ENCODE results near the gene LRFN5.

Gene LRFN5

GRCh38 chr14:41773536-41774279 is 167.0 kb downstream of the LRFN5 start:
- DNase-seq (ENCODE audit: low read depth in 2 of 2) = no peak

GRCh38 chr14:41782511-41782910 is 175.8 kb downstream of the LRFN5 start:
- no peak for DNase-seq (ENCODE audit: low read depth in 2 of 2)

- no peak for DNase-seq (ENCODE audit: low read depth in 2 of 2)
Measured at GRCh38 chr14:41783403-41783802, 176.7 kb downstream of the LRFN5 start.

- DNase-seq (ENCODE audit: low read depth in 2 of 2) = no peak
Measured at GRCh38 chr14:41785696-41786095, 179.0 kb downstream of the LRFN5 start.

GRCh38 chr14:41799817-41800216 is 193.1 kb downstream of the LRFN5 start:
- no peak for DNase-seq (ENCODE audit: low read depth in 2 of 2)

GRCh38 chr14:41805633-41806032 is 199.0 kb downstream of the LRFN5 start:
- DNase-seq (ENCODE audit: low read depth in 2 of 2) = no peak

- DNase-seq (ENCODE audit: low read depth in 2 of 2) = no peak
Measured at GRCh38 chr14:41806366-41806975, 199.8 kb downstream of the LRFN5 start.

- no peak for DNase-seq (ENCODE audit: low read depth in 2 of 2)
Measured at GRCh38 chr14:41810362-41810761, 203.7 kb downstream of the LRFN5 start.

- DNase-seq (ENCODE audit: low read depth in 2 of 2) = no peak
Measured at GRCh38 chr14:41817626-41818025, 210.9 kb downstream of the LRFN5 start.

GRCh38 chr14:41824441-41824840 is 217.8 kb downstream of the LRFN5 start:
- no peak for DNase-seq (ENCODE audit: low read depth in 2 of 2)

- DNase-seq (ENCODE audit: low read depth in 2 of 2) = no peak
Measured at GRCh38 chr14:41825622-41826021, 218.9 kb downstream of the LRFN5 start.

- no peak for DNase-seq (ENCODE audit: low read depth in 2 of 2)
Measured at GRCh38 chr14:41830714-41831406, 224.2 kb downstream of the LRFN5 start.

GRCh38 chr14:41839661-41840060 is 233.0 kb downstream of the LRFN5 start:
- DNase-seq (ENCODE audit: low read depth in 2 of 2) = no peak

GRCh38 chr14:41859336-41859735 is 252.7 kb downstream of the LRFN5 start:
- DNase-seq (ENCODE audit: low read depth in 2 of 2) = no peak

- DNase-seq (ENCODE audit: low read depth in 2 of 2) = no peak
Measured at GRCh38 chr14:41860586-41860985, 253.9 kb downstream of the LRFN5 start.

- no peak for DNase-seq (ENCODE audit: low read depth in 2 of 2)
Measured at GRCh38 chr14:41865894-41866293, 259.2 kb downstream of the LRFN5 start.

- DNase-seq (ENCODE audit: low read depth in 2 of 2) = no peak
Measured at GRCh38 chr14:41868396-41868795, 261.7 kb downstream of the LRFN5 start.

GRCh38 chr14:41872931-41873685 is 266.4 kb downstream of the LRFN5 start:
- DNase-seq (ENCODE audit: low read depth in 2 of 2) = no peak

- DNase-seq (ENCODE audit: low read depth in 2 of 2) = no peak
Measured at GRCh38 chr14:41873686-41874317, 267.1 kb downstream of the LRFN5 start.

- DNase-seq (ENCODE audit: low read depth in 2 of 2) = no peak
Measured at GRCh38 chr14:41875116-41875515, 268.4 kb downstream of the LRFN5 start.

GRCh38 chr14:41878321-41878720 is 271.6 kb downstream of the LRFN5 start:
- no peak for DNase-seq (ENCODE audit: low read depth in 2 of 2)

- no peak for DNase-seq (ENCODE audit: low read depth in 2 of 2)
Measured at GRCh38 chr14:41891624-41892023, 284.9 kb downstream of the LRFN5 start.

Measured in stimulated activated CD4-positive, alpha-beta T cell treated with anti-CD3 and anti-CD28 coated beads, Interleukin-1b, Interleukin-23, amount 100 ng/mL, for 1 hour (primary cell).